ENCODE results near the gene AS3MT.

DNA sequence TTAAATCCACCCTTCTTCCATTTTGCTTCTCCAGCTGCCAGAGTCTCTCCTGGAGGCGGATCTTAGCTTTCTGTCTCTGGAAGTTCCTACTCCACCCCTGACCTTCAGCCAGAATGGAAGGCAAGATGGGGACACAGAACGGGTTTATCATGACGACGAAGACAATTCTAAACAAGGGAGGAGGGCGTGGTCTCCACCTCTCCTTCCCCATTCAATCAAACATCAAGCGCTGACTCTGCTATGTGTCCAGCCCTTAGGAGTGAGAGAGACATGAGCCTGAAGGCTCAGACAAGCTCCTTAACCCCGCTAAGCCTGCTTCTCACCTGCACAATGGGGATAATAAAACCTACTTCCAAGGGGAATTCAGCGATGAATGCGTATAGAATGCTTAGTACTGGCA lies 35.1 kb upstream of the AS3MT start:
- TF ChIP-seq ZFX (IDR thresholded peaks at IDR 0.05), result no peak
- TF ChIP-seq, protein P1, sequence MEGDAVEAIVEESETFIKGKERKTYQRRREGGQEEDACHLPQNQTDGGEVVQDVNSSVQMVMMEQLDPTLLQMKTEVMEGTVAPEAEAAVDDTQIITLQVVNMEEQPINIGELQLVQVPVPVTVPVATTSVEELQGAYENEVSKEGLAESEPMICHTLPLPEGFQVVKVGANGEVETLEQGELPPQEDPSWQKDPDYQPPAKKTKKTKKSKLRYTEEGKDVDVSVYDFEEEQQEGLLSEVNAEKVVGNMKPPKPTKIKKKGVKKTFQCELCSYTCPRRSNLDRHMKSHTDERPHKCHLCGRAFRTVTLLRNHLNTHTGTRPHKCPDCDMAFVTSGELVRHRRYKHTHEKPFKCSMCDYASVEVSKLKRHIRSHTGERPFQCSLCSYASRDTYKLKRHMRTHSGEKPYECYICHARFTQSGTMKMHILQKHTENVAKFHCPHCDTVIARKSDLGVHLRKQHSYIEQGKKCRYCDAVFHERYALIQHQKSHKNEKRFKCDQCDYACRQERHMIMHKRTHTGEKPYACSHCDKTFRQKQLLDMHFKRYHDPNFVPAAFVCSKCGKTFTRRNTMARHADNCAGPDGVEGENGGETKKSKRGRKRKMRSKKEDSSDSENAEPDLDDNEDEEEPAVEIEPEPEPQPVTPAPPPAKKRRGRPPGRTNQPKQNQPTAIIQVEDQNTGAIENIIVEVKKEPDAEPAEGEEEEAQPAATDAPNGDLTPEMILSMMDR (conservative IDR thresholded peaks at IDR 0.05), result no peak

Data from C4-2B (cell line).